ENCODE data around the gene FBLN2.

Gene FBLN2

GRCh38 chr3:13647298-13648059, 98.6 kb downstream of the FBLN2 start:
- Histone ChIP-seq H3K18ac (ENCODE audit: low read length) (peak overlapping the region; percentile 23), H2BK120ac (ENCODE audit: low read depth, low read length) (no peak overlapping the region), H3K14ac (ENCODE audit: low read length) (no peak overlapping the region), H3K9me3 (replicated peaks in 1 of 2; ENCODE audit: control insufficient read depth in 2 of 2, insufficient read depth in 1 of 2, low read depth in 1 of 2, low read length in 2 of 2) (no peaks in the 10 kb centered on the region), H3K27me3 (ENCODE audit: control insufficient read depth in 3 of 3, insufficient read depth in 3 of 3, low read depth in 1 of 3, low read length in 3 of 3) (no peaks in the 10 kb centered on the region), H3K9ac (ENCODE audit: low read depth, low read length, poor library complexity) (no peak overlapping the region), H3K23ac (ENCODE audit: low read depth, low read length, poor library complexity) (no peak overlapping the region), H3K4me1 (ENCODE audit: control insufficient read depth in 2 of 2, insufficient read depth in 1 of 2, low read depth in 1 of 2, low read length in 2 of 2) (peaks cover 9 to 11% of the 10 kb centered on the region in 2 donors), H2BK12ac (ENCODE audit: low read length) (no peak overlapping the region), H3K4me2 (ENCODE audit: insufficient read depth, low read length, poor library complexity, severe bottlenecking) (no peak overlapping the region), H3K4ac (ENCODE audit: low read length) (no peak overlapping the region), H2AK5ac (ENCODE audit: low read depth, low read length) (no peak overlapping the region), H4K91ac (ENCODE audit: low read depth, low read length, poor library complexity) (no peak overlapping the region), H3K79me1 (ENCODE audit: low read depth, low read length) (no peaks in the 10 kb centered on the region), H3K4me3 (ENCODE audit: low read length in 2 of 2) (no peak overlapping the region), H2BK15ac (ENCODE audit: low read length) (peak overlapping the region; percentile 53), H3K27ac (replicated peaks; ENCODE audit: low read length) (no peak overlapping the region), H3K36me3 (replicated peaks in 1 of 2; ENCODE audit: control insufficient read depth in 2 of 2, insufficient read depth in 2 of 2, low read length in 2 of 2) (no peaks in the 10 kb centered on the region), H4K8ac (ENCODE audit: low read depth, low read length) (peak overlapping the region; percentile 45), H2AFZ (ENCODE audit: low read length) (peak overlapping the region; percentile 90), H2BK5ac (ENCODE audit: low read length) (no peak overlapping the region)
- DNase-seq (ENCODE audit: low spot score), result no peak
- no CpG with 5 or more reads among the region's 19 CpGs for WGBS, 2 donors (ENCODE audit: extremely low coverage in 2 of 2, insufficient read length in 2 of 2, insufficient replicate concordance in 1 of 2)

DNA sequence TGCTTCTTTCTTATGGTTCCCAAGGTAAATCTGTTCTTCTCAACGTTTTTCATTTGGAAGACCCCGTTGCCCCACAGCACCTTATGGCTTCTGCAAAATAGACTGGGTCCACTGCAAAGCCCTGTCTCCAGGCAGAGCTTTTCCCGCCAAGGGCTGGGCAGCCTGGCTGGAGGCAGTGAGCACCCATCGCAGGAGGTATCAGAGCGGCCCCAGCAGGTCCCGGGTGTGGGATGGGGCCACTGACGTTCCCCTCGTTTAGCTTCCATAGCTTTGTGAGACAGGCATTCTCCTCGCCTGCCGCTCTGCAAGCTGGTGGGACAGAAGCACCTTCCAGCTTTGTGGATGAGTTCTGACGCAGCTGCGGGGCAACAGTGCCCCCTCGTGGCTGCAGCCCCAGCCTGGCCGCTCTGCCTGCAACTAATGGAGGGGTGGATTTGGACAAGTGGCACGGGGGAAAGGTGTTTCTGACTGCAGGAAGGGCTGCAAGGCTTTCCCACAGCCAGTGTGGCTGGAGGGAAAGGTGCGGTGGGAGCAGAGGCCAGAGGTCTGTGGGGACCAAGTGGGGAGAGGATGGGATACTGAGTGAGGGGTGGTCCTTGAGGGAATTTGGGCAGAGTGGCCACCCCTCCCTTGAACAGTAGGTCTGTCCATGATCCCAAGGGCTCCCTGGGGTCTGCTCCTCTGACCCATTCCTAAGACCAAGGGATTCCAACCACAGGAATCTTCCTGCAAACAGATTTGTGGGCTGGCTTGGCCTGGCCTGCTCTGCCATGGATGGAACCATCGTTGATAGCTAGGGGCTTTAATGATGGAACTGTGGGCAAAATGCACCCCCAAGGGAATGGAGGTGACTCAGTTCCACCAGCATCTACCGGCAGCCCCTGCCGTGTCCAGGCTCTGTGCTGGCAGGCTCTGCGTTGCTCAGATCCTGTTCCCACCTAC, 99.4 kb downstream of the FBLN2 start:
- Histone ChIP-seq H3K23ac (ENCODE audit: low read depth, low read length, poor library complexity) (no peak overlapping the region), H3K9me3 (replicated peaks in 1 of 2; ENCODE audit: control insufficient read depth in 2 of 2, insufficient read depth in 1 of 2, low read depth in 1 of 2, low read length in 2 of 2) (no peaks in the 10 kb centered on the region), H4K91ac (ENCODE audit: low read depth, low read length, poor library complexity) (no peak overlapping the region), H3K79me1 (ENCODE audit: low read depth, low read length) (no peaks in the 10 kb centered on the region), H2BK15ac (ENCODE audit: low read length) (peak overlapping the region; percentile 53), H3K14ac (ENCODE audit: low read length) (no peak overlapping the region), H3K18ac (ENCODE audit: low read length) (peak overlapping the region; percentile 93), H3K9ac (ENCODE audit: low read depth, low read length, poor library complexity) (no peak overlapping the region), H3K4me3 (ENCODE audit: low read length in 2 of 2) (no peak overlapping the region), H3K4ac (ENCODE audit: low read length) (peak overlapping the region; percentile 71), H3K36me3 (replicated peaks in 1 of 2; ENCODE audit: control insufficient read depth in 2 of 2, insufficient read depth in 2 of 2, low read length in 2 of 2) (no peaks in the 10 kb centered on the region), H3K4me2 (ENCODE audit: insufficient read depth, low read length, poor library complexity, severe bottlenecking) (peak overlapping the region; percentile 46), H3K27me3 (ENCODE audit: control insufficient read depth in 3 of 3, insufficient read depth in 3 of 3, low read depth in 1 of 3, low read length in 3 of 3) (no peaks in the 10 kb centered on the region), H2BK120ac (ENCODE audit: low read depth, low read length) (no peak overlapping the region), H2BK12ac (ENCODE audit: low read length) (peak overlapping the region; percentile 93), H2AFZ (ENCODE audit: low read length) (peak overlapping the region; percentile 90), H4K8ac (ENCODE audit: low read depth, low read length) (peak overlapping the region; percentile 77), H3K27ac (replicated peaks; ENCODE audit: low read length) (no peak overlapping the region), H2AK5ac (ENCODE audit: low read depth, low read length) (peak overlapping the region; percentile 26), H2BK5ac (ENCODE audit: low read length) (no peak overlapping the region), H3K4me1 (ENCODE audit: control insufficient read depth in 2 of 2, insufficient read depth in 1 of 2, low read depth in 1 of 2, low read length in 2 of 2) (peaks cover 9 to 11% of the 10 kb centered on the region in 2 donors)
- no CpG with 5 or more reads among the region's 20 CpGs for WGBS, 2 donors (ENCODE audit: extremely low coverage in 2 of 2, insufficient read length in 2 of 2, insufficient replicate concordance in 1 of 2)
- peak; percentile 91 for DNase-seq (ENCODE audit: low spot score)

DNA sequence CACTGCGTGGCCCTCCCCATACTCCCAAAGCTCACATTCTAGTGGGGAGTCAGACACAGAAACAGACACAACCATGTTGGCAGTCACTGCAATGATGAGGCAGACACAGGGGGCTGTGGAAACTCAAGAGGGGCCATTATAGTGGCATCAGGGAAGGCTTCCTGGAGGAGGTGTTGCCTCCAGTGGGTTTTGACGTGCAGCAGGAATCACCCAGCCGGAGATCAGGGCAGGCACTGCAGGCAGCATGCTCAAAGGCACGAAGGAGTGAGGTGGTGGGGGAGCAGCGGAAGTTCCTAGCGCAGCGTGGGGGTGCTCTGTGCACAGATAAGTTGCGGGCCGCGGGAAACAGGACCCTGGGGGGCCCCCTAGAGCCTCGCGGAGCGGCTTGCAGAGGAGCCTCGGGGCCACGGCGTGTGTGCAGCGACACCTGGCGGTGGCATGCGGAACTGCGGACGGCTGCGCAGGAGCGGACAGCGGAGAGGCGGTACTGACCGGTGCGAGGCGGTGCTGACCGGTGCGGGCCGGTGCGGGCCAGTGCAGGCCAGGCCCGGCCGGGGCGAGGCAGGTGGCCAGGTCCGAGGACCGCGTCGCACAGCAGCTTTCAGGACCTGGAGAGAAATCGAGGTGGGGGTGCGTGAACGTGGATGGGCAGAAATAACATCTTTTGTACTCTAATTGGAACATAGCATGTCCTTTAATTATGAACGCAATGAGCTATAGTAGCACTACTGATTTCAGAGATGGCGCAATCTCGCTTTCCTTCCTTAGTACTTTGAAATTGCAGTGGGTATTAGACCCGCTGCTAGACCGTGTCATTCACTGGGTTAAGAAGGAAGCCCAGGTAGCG, 101.5 kb downstream of the FBLN2 start:
- no peak overlapping the region for H2BK120ac ChIP-seq (ENCODE audit: low read depth, low read length)
- H2BK5ac ChIP-seq (ENCODE audit: low read length), result no peak overlapping the region
- no peak overlapping the region for H3K27ac ChIP-seq (replicated peaks; ENCODE audit: low read length)
- no peaks in the 10 kb centered on the region for H3K79me1 ChIP-seq (ENCODE audit: low read depth, low read length)
- no peak overlapping the region for H3K14ac ChIP-seq (ENCODE audit: low read length)
- peak overlapping the region; percentile 5 for H2AFZ ChIP-seq (ENCODE audit: low read length)
- H4K91ac ChIP-seq (ENCODE audit: low read depth, low read length, poor library complexity), result no peak overlapping the region
- no peak overlapping the region for H2AK5ac ChIP-seq (ENCODE audit: low read depth, low read length)
- peaks cover 0 to 6% (median 0%) of the 10 kb centered on the region in 3 experiments for H3K27me3 ChIP-seq (ENCODE audit: control insufficient read depth in 3 of 3, insufficient read depth in 3 of 3, low read depth in 1 of 3, low read length in 3 of 3)
- no peak overlapping the region for H3K4ac ChIP-seq (ENCODE audit: low read length)
- WGBS, 2 donors (ENCODE audit: extremely low coverage in 2 of 2, insufficient read length in 2 of 2, insufficient replicate concordance in 1 of 2), result no CpG with 5 or more reads among the region's 48 CpGs
- H3K9me3 ChIP-seq (replicated peaks in 1 of 2; ENCODE audit: control insufficient read depth in 2 of 2, insufficient read depth in 1 of 2, low read depth in 1 of 2, low read length in 2 of 2), result no peaks in the 10 kb centered on the region
- peak overlapping the region; percentile 94 for H3K18ac ChIP-seq (ENCODE audit: low read length)
- peak; percentile 85 for DNase-seq (ENCODE audit: low spot score)
- H2BK12ac ChIP-seq (ENCODE audit: low read length), result peak overlapping the region; percentile 19
- no peak overlapping the region for H4K8ac ChIP-seq (ENCODE audit: low read depth, low read length)
- peak overlapping the region; percentile 48 for H3K4me2 ChIP-seq (ENCODE audit: insufficient read depth, low read length, poor library complexity, severe bottlenecking)
- peaks cover 23 to 27% of the 10 kb centered on the region in 2 donors for H3K4me1 ChIP-seq (ENCODE audit: control insufficient read depth in 2 of 2, insufficient read depth in 1 of 2, low read depth in 1 of 2, low read length in 2 of 2)
- H3K9ac ChIP-seq (ENCODE audit: low read depth, low read length, poor library complexity), result peak overlapping the region; percentile 44
- H2BK15ac ChIP-seq (ENCODE audit: low read length), result no peak overlapping the region
- H3K23ac ChIP-seq (ENCODE audit: low read depth, low read length, poor library complexity), result peak overlapping the region; percentile 76
- H3K4me3 ChIP-seq (ENCODE audit: low read length in 2 of 2), result no peak overlapping the region
- H3K36me3 ChIP-seq (replicated peaks in 1 of 2; ENCODE audit: control insufficient read depth in 2 of 2, insufficient read depth in 2 of 2, low read length in 2 of 2), result no peaks in the 10 kb centered on the region

Measured in neuronal stem cell (in vitro differentiated cells).